GM12878 (cell line): ENCODE results near the gene PCNP. TPM values are rescaled to one million over a fixed set of nuclear protein-coding genes. Genes with fewer than 3 reads are reported as not detected.

Experiments
- ATF7 ChIP-seq: fragments of 450-650 bp; IDR thresholded peaks from 2 replicates; pipeline ENCODE4 v1.6.1; 2016; ENCODE audit warnings: low read depth, mild to moderate bottlenecking
- BHLHE40 ChIP-seq, 2 experiments: fragments of 450-650 bp in 1 of 2; IDR thresholded peaks; 2 replicates each; pipeline ENCODE4 v1.6.1; 2011 to 2017; ENCODE audit warnings: low read depth in 2 of 2, borderline replicate concordance in 1 of 2, improper control_type of control experiment in 1 of 2, low read length in 1 of 2, mild to moderate bottlenecking in 1 of 2
- CREB1 ChIP-seq: IDR thresholded peaks from 2 replicates; pipeline ENCODE4 v1.6.1; 2012; ENCODE audit warnings: low read depth, mild to moderate bottlenecking, inconsistent platforms
- EED ChIP-seq: sonication (generic); IDR thresholded peaks from 2 replicates; pipeline ENCODE4 v1.6.1; 2016; ENCODE audit warnings: antibody characterized with exemption, low read depth
- EGR1 ChIP-seq, 2 experiments: IDR thresholded peaks; 1 replicate in 1 of 2; 2 replicates in 1 of 2; pipeline ENCODE4 v1.6.1; 2011 to 2012; ENCODE audit warnings: low read depth in 2 of 2, low read length in 2 of 2, borderline replicate concordance in 1 of 2, mild to moderate bottlenecking in 1 of 2, moderate library complexity in 1 of 2
- IKZF1 ChIP-seq: fragments of 450-650 bp; conservative IDR thresholded peaks from 2 replicates; pipeline ENCODE4 v1.6.1; 2017; ENCODE audit warnings: antibody characterized with exemption, mild to moderate bottlenecking
- MXI1 ChIP-seq: fragments of 150-350 bp; IDR thresholded peaks from 2 replicates; pipeline ENCODE4 v1.6.1; 2011; ENCODE audit warnings: low read depth, mild to moderate bottlenecking, inconsistent platforms, low read length, improper control_type of control experiment
- MYC ChIP-seq: IDR thresholded peaks from 2 replicates; pipeline ENCODE4 v1.6.1; 2011; ENCODE audit warnings: mild to moderate bottlenecking, low read length, moderate library complexity, inconsistent platforms; ENCODE audit not compliant: insufficient read depth, insufficient replicate concordance, insufficient read length, severe bottlenecking
- NKRF ChIP-seq: fragments of 450-650 bp; conservative IDR thresholded peaks from 2 replicates; pipeline ENCODE4 v1.6.1; 2017; ENCODE audit warnings: mild to moderate bottlenecking, moderate library complexity
- NR2C2 ChIP-seq: IDR thresholded peaks from 2 replicates; pipeline ENCODE4 v1.6.1; 2011; ENCODE audit warnings: borderline replicate concordance, low read depth; ENCODE audit not compliant: control insufficient read depth, insufficient read length
- PBX3 ChIP-seq: IDR thresholded peaks from 2 replicates; pipeline ENCODE4 v1.6.1; 2011; ENCODE audit warnings: mild to moderate bottlenecking, low read depth, low read length, moderate library complexity; ENCODE audit not compliant: insufficient replicate concordance
- POU2F2 ChIP-seq: IDR thresholded peaks from 3 replicates; pipeline ENCODE4 v1.6.1; 2011; ENCODE audit warnings: low read depth, mild to moderate bottlenecking, low read length, borderline replicate concordance
- RELB ChIP-seq: fragments of 450-650 bp; IDR thresholded peaks from 2 replicates; pipeline ENCODE4 v1.6.1; 2017; ENCODE audit warnings: low read depth, mild to moderate bottlenecking, moderate library complexity
- SIN3A ChIP-seq: IDR thresholded peaks from 2 replicates; pipeline ENCODE4 v1.6.1; 2012; ENCODE audit warnings: low read depth, low read length, improper control_type of control experiment
- SIX5 ChIP-seq: IDR thresholded peaks from 2 replicates; pipeline ENCODE4 v1.6.1; 2011; ENCODE audit warnings: mild to moderate bottlenecking, low read depth, low read length, moderate library complexity; ENCODE audit not compliant: severe bottlenecking
- SP1 ChIP-seq: IDR thresholded peaks from one replicate; pipeline ENCODE4 v1.6.1; 2011; ENCODE audit warnings: low read depth, low read length
- SRF ChIP-seq, 2 experiments: IDR thresholded peaks; 2 replicates each; pipeline ENCODE4 v1.6.1; 2011; ENCODE audit warnings: low read depth in 2 of 2, low read length in 2 of 2, mild to moderate bottlenecking in 1 of 2, moderate library complexity in 1 of 2
- STAT1 ChIP-seq: fragments of 450-650 bp; conservative IDR thresholded peaks from 2 replicates; pipeline ENCODE4 v1.6.1; 2014; ENCODE audit warnings: antibody characterized with exemption, mild to moderate bottlenecking
- SUZ12 ChIP-seq: fragments of 200-600 bp; sonication (generic); IDR thresholded peaks from one replicate; pipeline ENCODE4 v1.6.1; 2018; ENCODE audit warnings: antibody characterized with exemption, mild to moderate bottlenecking; ENCODE audit not compliant: unreplicated experiment
- TAF1 ChIP-seq: IDR thresholded peaks from 2 replicates; pipeline ENCODE4 v1.6.1; 2011; ENCODE audit warnings: mild to moderate bottlenecking, low read depth, low read length, borderline replicate concordance
- TARDBP ChIP-seq: IDR thresholded peaks from 2 replicates; pipeline ENCODE4 v1.6.1; 2016; ENCODE audit warnings: borderline replicate concordance
- TCF12 ChIP-seq: IDR thresholded peaks from 2 replicates; pipeline ENCODE4 v1.6.1; 2011; ENCODE audit warnings: low read depth, mild to moderate bottlenecking, low read length
- ZSCAN29 ChIP-seq: fragments of 450-650 bp; IDR thresholded peaks from 2 replicates; pipeline ENCODE4 v1.6.1; 2017; ENCODE audit warnings: mild to moderate bottlenecking, moderate library complexity
- polyA plus RNA-seq, 11 experiments: library from polyadenylated mRNA; depleted of rRNA in 4 of 11; unstranded in 6 of 11; stranded (reverse) in 5 of 11; fragments of >200 nt; fragmentation: Nextera tagmentation in 4 of 11; fragmentation: Illumina TruSeq in 1 of 11; extraction: Ambion mirVana in 4 of 11; extraction: Trizol in 1 of 11; gene quantifications; 1 replicate in 1 of 11; 2 replicates in 10 of 11; pipeline versions ENCODE4 v1.2.1 to v1.2.3, GENCODE V29; 2011 to 2016; ENCODE audit warnings: inconsistent platforms in 2 of 11, missing spikeins in 2 of 11, low read depth in 1 of 11
- total RNA-seq, 4 experiments: library from RNA; depleted of rRNA in 3 of 4; stranded (reverse); fragments of >200 nt in 3 of 4; fragmentation: Illumina TruSeq in 1 of 4; extraction: Trizol in 1 of 4; gene quantifications; 2 replicates each; pipeline versions ENCODE4 v1.2.1 to v1.2.3, GENCODE V29; 2013 to 2021
- TF ChIP-seq, protein P1 (sequence below): fragments of 450-650 bp; IDR thresholded peaks from 2 replicates; pipeline ENCODE4 v1.6.1; 2017; ENCODE audit warnings: borderline replicate concordance

PCNP gene
- total and polyA plus RNA-seq, 10 of the 15 experiments (the other 5 are each of a cell fraction or from before 2014, with no cell fraction given), result 49.8 to 179 (median 109) TPM

DNA sequence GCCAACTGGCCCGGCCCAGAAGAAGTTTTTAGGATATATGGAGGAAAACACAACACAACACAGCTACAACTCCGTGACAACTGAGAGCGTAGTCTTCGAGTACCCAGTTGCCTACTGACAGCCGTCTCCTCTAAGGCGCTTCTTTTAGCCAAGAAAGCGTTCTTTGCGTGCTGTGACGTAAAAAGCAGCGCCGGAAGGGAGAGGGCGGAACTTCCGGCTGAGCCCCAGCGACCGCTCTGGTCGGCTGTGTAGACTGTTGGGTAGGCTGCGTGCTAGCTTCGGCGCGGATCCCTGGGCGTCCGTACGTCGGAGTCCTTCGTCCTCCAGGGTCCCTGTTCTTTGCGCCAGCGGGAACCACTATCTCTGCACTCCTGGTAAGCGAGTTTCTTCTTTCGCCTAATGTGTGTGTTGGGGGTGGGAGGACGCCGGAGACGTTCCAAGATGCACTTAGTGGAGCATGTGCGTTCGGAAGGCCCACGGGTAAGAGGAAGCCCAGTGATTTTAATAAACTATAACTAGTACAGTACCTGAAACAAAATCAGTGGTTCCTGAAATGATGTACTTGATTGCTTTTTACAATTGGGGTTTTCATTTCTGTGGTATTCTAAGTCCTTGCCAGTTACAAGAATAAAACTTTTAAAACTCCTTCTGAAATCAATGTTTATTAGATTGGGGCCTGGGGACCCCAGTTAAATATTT lies 12.2 kb upstream of the PCNP start, which contains the start of gene TRMT10C (continued):
- TF ChIP-seq RELB (peak; percentile 76), NKRF (peak; percentile 67; the same call in 1 of the 2 replicates), POU2F2 (peak; percentile 92; the same call in 2 of the 3 replicates), SIN3A (peak; percentile 66), TCF12 (peak; percentile 63; the same call in 1 of the 2 replicates), NR2C2 (no peak), ZSCAN29 (0 out of 2 replicates have a peak, but pooled peaks have one; percentile 43), EED (no peak), SRF (IDR thresholded peaks at IDR 0.05; ENCODE audit: low read depth in 2 of 2, low read length in 2 of 2) (peak in 1 of 2 experiments; percentile 83; a peak in 2 of 4 replicates), IKZF1 (peak; percentile 52), PBX3 (peak; percentile 38), EGR1 (IDR thresholded peaks at IDR 0.05; ENCODE audit: borderline replicate concordance in 1 of 2, low read depth in 2 of 2, low read length in 2 of 2) (peak; percentile 23 to 52; a peak in 1 of 3 replicates), CREB1 (peak; percentile 99), TAF1 (peak; percentile 87), TARDBP (0 out of 2 replicates have a peak, but pooled peaks have one; percentile 53), MYC (peak; percentile 86), SP1 (peak; percentile 20), STAT1 (no peak), ATF7 (peak; percentile 56; the same call in 1 of the 2 replicates), MXI1 (peak; percentile 78), SIX5 (peak; percentile 37), BHLHE40 (IDR thresholded peaks at IDR 0.05; ENCODE audit: borderline replicate concordance in 1 of 2, low read depth in 2 of 2, low read length in 1 of 2) (peak; percentile 38 to 49; a peak in 1 of 4 replicates), SUZ12 (no peak)
- TF ChIP-seq, protein P1, sequence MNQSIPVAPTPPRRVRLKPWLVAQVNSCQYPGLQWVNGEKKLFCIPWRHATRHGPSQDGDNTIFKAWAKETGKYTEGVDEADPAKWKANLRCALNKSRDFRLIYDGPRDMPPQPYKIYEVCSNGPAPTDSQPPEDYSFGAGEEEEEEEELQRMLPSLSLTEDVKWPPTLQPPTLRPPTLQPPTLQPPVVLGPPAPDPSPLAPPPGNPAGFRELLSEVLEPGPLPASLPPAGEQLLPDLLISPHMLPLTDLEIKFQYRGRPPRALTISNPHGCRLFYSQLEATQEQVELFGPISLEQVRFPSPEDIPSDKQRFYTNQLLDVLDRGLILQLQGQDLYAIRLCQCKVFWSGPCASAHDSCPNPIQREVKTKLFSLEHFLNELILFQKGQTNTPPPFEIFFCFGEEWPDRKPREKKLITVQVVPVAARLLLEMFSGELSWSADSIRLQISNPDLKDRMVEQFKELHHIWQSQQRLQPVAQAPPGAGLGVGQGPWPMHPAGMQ, result no peak
